Measurements from ENCODE around the gene SPAG9.

DNA sequence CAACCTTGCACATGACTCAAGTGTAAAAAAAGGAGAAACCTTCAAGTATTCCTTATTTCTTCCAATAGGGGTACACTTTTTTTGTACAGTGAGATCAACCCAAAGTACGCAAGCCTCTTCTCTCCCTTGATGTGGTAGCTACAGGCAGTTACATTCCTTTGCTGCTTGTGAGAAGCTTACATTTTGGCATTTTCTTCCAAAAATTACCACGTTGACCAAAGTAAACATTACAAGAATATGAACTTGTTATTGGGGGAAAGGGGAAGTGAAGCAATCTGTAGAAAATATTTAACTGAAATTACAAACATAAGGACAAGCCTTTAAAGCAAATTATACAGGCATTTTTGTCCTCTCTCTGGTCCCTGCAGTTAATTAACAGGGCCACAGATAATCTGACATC lies 157.5 kb downstream of the SPAG9 start:
- no peak for TF ChIP-seq CTCF (IDR thresholded peaks at IDR 0.05)
- no peak for TF ChIP-seq ZFX (IDR thresholded peaks at IDR 0.05; ENCODE audit: borderline replicate concordance)
